GM18861 (cell line): ENCODE results near the gene ABHD1.
A peak's percentile ranks its signal among the peaks of the same experiment; 100 is the strongest.
"Not testable (repeated sequence)": the region's sequence is repeated elsewhere in the genome, so short reads cannot be mapped to it uniquely, and the experiment has no call there.

Experiments
- ATAC-seq: cut with Tn5 transposase; IDR thresholded peaks from one replicate; pipeline ENCODE4 v1.9.1; 2021; ENCODE audit not compliant: unreplicated experiment

ABHD1 gene

DNA sequence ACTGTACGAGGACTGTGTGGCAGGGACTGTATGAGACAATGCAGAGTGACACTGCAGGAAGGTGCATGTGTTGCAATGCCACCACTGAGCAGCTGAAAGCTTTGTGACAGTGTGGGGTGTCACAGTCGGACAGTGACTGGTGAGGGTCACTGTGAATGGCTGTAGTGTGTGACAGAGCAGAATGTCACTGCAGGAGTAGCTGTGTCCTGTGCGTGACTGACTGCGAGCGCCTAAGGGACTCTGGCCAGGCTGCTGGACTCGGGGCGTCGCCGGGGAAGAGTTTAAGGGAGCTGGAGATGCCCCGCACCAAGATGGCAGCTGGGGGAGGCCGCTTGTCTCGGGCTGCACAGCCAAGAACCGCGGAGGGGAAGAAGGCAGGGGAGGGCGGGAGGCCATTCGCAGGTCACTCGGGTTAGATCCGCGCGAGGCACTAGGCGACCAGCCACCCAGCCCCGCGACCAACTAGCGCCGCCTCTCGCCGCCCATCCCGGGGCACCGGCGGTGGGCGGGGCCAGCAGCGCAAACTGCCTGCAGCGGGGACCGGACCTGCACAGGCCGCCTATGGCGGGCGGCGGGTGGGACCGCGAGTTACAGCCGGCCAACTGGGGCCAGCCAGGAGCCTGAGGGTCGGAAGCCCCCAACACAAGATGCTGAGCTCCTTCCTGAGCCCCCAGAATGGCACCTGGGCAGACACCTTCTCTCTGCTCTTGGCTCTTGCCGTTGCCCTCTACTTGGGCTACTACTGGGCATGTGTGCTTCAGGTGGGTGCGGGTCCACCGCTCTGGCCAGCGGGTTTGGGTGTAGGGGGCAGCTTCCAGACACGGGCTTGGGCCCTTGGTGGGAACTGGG lies at the start of gene ABHD1:
Gene ABHD1, plus strand, starts transcription at position 514 of the 849 bp plus-strand sequence. Its CDS starts 134 bp downstream, at position 648.
- no peak for ATAC-seq

DNA sequence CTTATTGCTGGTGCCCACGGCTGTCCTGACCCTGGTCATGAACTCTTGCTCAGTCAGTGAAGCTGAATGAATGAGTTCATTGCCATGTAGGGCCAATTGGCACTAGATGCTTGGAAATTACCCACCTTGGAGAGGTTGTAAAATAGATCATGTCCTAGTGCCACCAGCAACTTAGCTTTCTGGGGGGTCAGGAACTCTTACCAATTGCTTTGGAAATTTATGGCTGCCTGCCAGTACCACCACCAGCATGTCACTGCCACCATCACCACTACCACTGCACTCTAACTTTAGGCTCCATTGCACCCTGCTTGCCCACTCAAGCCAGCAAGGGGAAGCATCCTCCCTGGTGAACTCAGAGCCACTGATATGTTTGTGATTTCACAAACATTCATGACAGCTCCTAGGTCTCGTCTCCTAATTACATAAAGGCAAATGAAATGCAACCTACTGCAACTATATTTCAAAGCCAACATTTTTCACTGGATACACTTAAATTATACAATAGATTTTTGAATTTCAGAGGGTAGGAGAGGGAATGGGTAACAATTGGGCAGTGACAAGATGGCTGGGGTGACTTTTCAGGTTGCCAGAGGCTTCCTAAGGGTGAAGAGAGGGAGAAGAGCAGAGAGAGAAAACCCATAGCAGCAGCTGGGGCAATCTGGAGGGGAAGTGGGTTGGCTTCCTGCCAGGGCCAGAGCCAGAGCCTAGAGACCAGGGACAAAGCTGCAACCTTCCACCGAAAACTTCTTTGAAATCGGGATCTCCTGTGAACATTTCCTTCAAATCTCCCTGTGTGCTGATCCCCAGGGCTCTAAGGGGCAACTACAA lies 48.7 kb upstream of the ABHD1 start:
- no peak for ATAC-seq

DNA sequence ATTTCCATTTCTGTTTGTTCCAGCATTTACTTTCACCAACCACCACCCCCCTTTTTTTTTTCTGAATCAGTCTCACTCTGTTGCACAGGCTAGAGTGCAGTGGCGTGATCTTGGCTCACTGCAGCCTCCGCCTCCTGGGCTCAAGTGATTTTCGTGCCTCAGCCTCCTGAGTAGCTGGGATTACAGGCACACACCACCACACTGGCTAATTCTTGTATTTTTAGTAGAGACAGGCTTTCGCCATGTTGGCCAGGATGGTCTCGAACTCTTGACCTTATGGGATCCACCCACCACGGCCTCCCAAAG lies 48.1 kb upstream of the ABHD1 start:
- ATAC-seq, result not testable (repeated sequence)

DNA sequence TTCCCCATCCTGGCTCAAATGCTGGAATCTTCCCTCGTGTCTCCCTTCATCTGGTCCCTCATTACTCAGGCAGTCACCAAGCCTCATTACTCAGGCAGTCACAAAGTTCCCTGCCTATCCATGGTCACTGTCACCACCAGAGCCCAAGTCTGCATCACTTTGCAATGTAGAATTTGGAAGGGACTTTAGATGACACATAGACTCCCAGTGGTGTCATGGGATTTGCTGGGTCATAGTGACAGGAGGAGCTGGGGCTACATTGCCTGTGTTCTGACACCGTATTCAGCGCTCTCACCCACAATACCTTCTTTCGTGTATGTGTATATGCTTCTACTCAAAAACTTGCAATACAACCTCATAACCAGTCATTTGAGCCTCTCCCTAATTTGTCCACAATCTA lies 47.3 kb upstream of the ABHD1 start:
- no peak for ATAC-seq

DNA sequence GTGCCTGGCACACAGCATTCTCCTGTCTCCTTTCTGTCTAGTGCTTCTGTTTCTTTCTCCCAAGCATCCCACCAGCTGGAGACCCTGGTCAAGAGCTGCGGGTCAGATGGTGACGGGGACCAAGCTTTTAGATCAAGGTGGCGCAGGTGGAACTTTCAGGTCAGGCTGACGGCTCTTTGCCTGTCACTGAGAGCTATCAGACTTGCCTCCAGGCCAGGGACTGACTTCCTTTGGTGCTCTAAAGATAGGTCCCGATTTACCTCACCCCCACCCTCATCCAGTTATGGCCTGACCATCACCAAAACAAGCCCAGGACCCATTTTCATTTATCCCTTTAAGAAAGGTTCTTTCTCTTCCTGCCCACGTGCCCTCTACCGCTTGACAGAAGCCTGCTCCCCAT lies 46.4 kb upstream of the ABHD1 start:
- ATAC-seq, result no peak

DNA sequence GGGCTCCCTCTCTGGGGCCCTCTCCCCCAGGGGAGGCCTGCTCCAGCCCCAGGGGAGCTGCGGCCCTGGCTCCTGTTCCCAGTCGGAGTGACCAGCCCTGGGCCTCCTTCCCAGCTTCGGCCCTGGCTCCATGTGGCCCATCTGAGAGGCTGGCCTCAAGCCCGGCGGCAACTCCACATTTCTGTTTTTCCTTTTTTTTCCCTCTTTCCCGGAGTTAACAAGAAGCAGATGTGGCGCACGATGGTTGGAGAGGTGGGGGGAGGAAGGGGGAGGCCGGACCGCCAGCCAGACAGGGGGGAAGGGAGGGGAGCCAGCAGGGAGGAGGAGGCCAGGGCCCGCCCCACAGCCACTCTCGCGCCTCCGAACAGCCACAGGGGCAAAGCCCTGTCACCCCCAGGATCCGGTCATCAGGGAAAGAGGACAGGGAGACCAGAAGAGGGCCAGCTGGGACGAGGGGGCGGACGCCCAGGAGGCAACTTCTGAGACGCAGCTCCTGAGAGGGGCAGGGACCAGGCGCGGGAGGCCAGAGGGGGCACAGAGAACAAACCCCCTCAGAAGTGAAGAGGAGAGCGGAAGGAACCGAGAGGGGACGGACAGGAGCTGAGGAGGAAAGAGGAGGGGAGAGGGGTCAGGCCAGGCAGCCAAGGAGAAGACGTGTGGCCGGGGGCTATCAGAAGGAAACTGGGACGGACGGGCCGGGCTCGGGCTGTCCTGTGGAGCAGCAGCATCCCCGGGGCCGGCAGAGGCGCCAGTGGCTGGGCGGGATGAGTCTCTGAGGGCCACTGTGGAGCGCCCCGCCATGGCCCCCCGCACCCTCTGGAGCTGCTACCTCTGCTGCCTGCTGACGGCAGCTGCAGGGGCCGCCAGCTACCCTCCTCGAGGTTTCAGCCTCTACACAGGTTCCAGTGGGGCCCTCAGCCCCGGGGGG lies 45.1 kb upstream of the ABHD1 start, which contains the start of gene EMILIN1:
Gene EMILIN1, plus strand, starts transcription at position 349 of the 928 bp plus-strand sequence. Its CDS starts 451 bp downstream, at position 800.
- ATAC-seq, result no peak

DNA sequence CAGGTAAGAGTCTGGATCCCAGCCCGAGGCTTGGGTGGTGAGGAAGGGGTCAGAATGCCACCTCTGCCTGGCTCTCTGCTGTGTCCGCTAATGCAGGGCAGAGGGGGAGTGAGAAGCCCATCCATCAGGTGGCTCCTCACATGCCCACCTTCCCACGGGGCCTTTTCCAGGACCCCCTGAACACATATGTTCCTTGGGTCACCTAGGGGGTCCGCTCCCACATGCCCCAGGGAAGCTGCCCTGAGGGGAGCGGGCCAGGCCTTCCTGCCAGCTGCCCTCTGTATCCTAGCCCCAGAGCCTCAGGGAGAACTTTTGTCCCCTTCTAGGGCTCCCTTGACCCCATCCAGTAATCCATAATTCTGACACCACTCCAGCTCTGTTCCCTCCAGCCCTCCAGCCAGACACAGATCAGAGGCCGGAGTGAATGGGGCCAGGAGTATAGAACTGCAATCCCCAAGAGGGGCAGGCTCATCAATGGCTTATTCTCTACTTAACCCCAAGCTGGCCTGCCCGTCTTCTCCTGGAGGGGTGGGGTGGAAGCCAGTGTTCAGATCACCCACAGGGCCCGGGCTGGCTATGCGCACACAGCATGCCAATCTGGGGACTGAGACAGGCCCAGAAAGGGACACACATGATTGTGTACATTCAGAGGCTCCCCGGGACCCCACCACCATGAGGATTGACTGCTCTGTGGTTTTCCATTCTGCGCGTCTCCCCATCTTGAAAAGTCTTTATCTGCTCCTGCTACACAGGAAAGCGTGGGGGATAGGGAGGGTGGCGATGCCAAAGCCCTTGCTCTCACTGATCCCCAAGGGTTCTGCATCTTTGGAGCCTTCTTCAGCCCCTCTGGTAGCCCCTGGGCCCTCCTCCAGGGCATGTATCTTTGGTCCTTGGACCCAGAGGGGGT lies 44.1 kb upstream of the ABHD1 start:
- no peak for ATAC-seq

DNA sequence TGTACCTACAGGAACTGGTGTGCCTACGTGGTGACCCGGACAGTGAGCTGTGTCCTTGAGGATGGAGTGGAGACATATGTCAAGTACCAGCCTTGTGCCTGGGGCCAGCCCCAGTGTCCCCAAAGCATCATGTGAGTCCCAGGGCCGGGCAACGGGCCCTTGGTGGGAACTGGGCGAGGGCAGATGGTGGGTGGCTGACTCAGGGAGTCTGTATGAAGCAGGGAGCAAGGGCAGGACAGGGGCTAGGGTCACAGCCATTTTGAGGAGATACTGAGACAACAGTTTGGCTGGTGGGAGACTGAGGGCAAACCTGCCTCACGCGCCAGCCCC lies 43.5 kb upstream of the ABHD1 start:
- ATAC-seq, result no peak

DNA sequence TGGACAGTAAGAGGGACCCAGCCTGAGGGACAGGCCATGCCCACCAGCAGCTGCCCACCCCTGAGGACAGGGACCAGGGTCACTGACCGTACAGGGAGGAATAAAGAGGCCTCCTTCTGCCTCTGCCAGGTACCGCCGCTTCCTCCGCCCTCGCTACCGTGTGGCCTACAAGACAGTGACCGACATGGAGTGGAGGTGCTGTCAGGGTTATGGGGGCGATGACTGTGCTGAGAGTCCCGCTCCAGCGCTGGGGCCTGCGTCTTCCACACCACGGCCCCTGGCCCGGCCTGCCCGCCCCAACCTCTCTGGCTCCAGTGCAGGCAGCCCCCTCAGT lies 43.0 kb upstream of the ABHD1 start:
- ATAC-seq, result no peak

DNA sequence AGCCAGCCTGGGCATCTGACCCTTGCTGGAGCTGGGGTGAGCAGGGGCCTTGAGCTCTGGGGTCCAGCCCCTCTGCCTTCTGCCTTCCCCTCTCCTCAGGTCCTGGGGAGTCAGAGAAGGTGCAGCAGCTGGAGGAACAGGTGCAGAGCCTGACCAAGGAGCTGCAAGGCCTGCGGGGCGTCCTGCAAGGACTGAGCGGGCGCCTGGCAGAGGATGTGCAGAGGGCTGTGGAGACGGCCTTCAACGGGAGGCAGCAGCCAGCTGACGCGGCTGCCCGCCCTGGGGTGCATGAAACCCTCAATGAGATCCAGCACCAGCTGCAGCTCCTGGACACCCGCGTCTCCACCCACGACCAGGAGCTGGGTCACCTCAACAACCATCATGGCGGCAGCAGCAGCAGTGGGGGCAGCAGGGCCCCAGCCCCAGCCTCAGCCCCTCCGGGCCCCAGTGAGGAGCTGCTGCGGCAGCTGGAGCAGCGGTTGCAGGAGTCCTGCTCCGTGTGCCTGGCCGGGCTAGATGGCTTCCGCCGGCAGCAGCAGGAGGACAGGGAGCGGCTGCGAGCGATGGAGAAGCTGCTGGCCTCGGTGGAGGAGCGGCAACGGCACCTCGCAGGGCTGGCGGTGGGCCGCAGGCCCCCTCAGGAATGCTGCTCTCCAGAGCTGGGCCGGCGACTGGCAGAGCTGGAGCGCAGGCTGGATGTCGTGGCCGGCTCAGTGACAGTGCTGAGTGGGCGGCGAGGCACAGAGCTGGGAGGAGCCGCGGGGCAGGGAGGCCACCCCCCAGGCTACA lies 41.4 kb upstream of the ABHD1 start:
- no peak for ATAC-seq

DNA sequence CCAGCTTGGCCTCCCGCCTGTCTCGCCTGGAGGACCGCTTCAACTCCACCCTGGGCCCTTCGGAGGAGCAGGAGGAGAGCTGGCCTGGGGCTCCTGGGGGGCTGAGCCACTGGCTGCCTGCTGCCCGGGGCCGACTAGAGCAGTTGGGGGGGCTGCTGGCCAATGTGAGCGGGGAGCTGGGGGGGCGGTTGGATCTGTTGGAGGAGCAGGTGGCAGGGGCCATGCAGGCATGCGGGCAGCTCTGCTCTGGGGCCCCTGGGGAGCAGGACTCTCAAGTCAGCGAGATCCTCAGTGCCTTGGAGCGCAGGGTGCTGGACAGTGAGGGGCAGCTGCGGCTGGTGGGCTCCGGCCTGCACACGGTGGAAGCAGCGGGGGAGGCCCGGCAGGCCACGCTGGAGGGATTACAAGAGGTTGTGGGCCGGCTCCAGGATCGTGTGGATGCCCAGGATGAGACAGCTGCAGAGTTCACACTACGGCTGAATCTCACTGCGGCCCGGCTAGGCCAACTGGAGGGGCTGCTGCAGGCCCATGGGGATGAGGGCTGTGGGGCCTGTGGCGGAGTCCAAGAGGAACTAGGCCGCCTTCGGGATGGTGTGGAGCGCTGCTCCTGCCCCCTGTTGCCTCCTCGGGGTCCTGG lies 40.7 kb upstream of the ABHD1 start:
- no peak for ATAC-seq

DNA sequence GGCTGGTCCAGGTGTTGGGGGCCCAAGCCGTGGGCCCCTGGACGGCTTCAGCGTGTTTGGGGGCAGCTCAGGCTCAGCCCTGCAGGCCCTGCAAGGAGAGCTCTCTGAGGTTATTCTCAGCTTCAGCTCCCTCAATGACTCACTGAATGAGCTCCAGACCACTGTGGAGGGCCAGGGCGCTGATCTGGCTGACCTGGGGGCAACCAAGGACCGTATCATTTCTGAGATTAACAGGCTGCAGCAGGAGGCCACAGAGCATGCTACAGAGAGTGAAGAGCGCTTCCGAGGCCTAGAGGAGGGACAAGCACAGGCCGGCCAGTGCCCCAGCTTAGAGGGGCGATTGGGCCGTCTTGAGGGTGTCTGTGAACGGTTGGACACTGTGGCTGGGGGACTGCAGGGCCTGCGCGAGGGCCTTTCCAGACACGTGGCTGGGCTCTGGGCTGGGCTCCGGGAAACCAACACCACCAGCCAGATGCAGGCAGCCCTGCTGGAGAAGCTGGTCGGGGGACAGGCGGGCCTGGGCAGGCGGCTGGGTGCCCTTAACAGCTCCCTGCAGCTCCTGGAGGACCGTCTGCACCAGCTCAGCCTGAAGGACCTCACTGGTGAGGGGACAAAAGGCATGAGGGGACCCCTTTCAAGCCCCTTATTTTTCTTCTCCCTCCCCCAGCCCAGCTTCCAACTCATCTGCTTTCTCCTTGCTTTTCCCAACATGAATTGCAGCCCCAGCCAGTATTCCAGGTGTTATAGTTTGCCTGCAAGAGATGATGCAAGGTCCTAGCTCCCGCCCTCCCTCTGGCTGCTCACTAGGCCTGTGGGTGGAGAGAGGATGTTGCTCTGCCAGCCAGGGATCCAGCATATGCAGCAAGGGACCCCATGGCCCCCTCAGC lies 40.0 kb upstream of the ABHD1 start:
- no peak for ATAC-seq

DNA sequence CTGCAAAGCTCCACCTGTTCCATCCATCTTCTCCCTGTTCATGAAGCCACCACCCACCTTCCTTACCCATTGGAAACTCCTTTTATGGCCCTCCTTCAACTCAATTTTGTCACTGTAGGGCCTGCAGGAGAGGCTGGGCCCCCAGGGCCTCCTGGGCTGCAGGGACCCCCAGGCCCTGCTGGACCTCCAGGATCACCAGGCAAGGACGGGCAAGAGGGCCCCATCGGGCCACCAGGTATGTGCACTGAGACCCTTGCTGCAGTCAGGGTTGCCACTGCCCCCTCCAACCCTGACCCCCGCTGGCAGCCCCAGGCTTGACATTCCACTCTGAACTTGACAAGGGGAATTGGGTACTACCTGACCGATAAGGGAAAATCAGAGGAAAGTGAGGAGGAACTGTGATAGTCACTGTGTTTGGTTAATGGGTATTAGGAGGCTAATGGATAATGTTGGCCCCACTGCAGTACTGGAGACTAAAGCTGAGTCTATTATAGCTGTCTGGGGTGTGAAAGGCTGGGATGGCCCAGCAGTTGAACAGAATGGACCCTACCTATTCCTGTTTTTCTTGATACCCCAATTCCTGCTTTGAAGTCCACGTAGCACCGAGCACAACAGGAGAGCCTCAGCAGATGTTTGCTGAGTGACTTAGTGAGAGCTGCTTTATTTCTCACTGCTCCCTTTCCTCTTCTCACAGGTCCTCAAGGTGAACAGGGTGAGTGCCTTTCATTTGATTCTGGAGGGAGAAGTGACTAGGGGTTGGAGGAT lies 39.1 kb upstream of the ABHD1 start:
- ATAC-seq, result no peak

DNA sequence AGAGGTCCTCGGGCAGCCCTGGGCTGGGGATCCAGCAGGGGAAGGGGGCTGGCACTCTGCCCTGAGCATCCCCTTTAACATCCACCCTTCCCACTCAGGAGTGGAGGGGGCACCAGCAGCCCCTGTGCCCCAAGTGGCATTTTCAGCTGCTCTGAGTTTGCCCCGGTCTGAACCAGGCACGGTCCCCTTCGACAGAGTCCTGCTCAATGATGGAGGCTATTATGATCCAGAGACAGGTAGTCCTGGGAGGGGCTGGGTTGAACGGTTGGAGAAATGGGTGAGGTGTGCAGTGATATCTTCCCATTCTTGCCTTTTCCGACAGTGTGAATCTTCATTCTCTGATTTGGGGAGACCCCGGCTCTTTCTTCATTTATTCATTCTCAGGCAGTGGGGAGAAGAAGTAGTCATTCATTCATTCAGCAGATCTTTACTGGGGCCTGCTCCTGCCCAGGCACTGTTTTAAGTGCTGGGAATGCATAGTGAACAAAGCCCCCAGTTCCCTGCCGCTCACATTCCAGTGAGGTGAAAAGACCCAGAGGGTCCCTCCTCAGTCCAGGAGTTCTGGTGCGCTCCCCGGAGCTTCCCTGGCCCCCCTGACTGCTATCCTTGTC lies 38.4 kb upstream of the ABHD1 start:
- ATAC-seq, result no peak

DNA sequence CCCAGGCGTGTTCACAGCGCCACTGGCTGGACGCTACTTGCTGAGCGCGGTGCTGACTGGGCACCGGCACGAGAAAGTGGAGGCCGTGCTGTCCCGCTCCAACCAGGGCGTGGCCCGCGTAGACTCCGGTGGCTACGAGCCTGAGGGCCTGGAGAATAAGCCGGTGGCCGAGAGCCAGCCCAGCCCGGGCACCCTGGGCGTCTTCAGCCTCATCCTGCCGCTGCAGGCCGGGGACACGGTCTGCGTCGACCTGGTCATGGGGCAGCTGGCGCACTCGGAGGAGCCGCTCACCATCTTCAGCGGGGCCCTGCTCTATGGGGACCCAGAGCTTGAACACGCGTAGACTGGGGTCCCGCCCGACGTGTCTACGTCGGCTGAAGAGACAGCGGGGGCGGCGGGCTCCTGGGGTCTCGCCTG lies 37.9 kb upstream of the ABHD1 start:
- peak; percentile 4 for ATAC-seq

DNA sequence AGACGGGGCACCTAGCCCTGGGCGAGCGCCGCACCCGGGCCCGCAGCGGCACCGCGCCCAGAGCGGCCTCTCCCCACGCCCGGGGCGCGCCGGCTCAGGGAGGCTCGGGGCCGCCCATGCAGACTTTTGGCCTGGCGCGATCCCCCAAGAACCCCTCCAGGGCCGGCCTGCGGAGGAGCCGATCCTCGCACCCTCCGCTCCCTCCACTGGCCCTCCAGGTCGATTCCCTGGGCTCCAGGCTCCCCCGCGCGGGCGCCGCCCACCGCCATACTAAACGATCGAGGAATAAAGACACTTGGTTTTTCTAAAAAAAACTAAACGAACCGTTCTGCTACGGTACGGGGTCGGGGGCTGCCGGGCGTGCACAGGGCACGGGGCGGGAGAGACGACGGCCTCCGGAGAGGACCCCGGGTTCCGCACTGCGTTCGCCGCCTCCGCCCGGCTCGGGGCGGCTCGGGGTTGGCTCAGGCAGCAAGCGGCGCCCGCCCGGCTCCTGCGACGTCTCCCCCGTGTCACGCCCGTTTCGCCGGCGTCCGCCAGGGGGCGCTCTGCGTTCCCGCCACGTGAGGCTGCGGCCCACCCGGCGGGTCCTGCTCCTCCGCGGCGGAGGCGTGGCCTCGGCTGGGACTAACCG lies 37.4 kb upstream of the ABHD1 start:
- peak; percentile 71 for ATAC-seq
